ENCODE results near the gene PROK2. TPM values are rescaled to one million over a fixed set of nuclear protein-coding genes. Genes with fewer than 3 reads are reported as not detected.

PROK2 gene
- total and polyA plus RNA-seq, 4 donors, result 0.14 to 2.0 (median 0.33) TPM; not detected in 1

- H3K27me3 ChIP-seq (ENCODE audit: control insufficient read depth, insufficient read depth, low read length), result peaks cover 39% of the 10 kb centered on the region
Measured at GRCh38 chr3:71779674-71780377, 5.1 kb downstream of the PROK2 start.

GRCh38 chr3:71778353-71778752, 6.6 kb downstream of the PROK2 start:
- Histone ChIP-seq H3K36me3 (ENCODE audit: control insufficient read depth, insufficient read depth, low read length) (no peaks in the 10 kb centered on the region), H3K27me3 (ENCODE audit: control insufficient read depth, insufficient read depth, low read length) (peaks cover 26% of the 10 kb centered on the region), H3K4me3 (ENCODE audit: low read depth, low read length) (no peak overlapping the region), H3K9me3 (ENCODE audit: control insufficient read depth, insufficient read depth, low read length) (no peaks in the 10 kb centered on the region), H3K4me1 (ENCODE audit: control insufficient read depth, insufficient read depth, low read length) (no peaks in the 10 kb centered on the region), H3K27ac (ENCODE audit: low read depth, low read length) (no peak overlapping the region)
- no peak for DNase-seq (ENCODE audit: low read depth in 4 of 6, low spot score in 6 of 6)
- WGBS (ENCODE audit: insufficient coverage), result no CpG with 5 or more reads among the region's 3 CpGs

More at GRCh38 chr3:71779674-71780377, 5.1 kb downstream of the PROK2 start:
- H3K9me3 ChIP-seq (ENCODE audit: control insufficient read depth, insufficient read depth, low read length), result no peaks in the 10 kb centered on the region
- 60% methylated on average over 1 of the region's 6 CpGs for WGBS (ENCODE audit: insufficient coverage)
- no peaks in the 10 kb centered on the region for H3K36me3 ChIP-seq (ENCODE audit: control insufficient read depth, insufficient read depth, low read length)
- no peak overlapping the region for H3K27ac ChIP-seq (ENCODE audit: low read depth, low read length)
- H3K4me1 ChIP-seq (ENCODE audit: control insufficient read depth, insufficient read depth, low read length), result peaks cover 7% of the 10 kb centered on the region
- no peak for DNase-seq (ENCODE audit: low read depth in 4 of 6, low spot score in 6 of 6)
- H3K4me3 ChIP-seq (ENCODE audit: low read depth, low read length), result no peak overlapping the region

DNA sequence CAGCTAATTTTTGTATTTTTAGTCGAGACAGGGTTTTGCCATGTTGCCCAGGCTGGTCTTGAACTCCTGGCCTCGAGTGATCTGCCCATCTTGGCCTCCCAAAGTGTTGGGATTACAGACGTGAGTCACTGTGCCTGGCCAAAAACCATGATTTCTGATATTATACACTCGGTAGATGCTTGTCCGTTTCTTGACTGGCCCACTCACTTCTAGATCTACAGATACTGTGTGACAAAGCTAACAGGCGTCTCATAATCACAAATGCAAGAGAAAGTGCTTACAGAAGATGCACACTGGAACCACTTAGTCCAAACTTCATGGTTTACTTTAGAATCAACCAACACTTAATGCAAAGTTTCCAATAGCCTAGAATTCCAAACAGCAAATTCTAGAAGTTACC, 8.4 kb downstream of the PROK2 start:
- H3K36me3 ChIP-seq (ENCODE audit: control insufficient read depth, insufficient read depth, low read length), result no peaks in the 10 kb centered on the region
- no peak overlapping the region for H3K4me3 ChIP-seq (ENCODE audit: low read depth, low read length)
- WGBS (ENCODE audit: insufficient coverage), result 80% methylated on average over 6 of the region's 6 CpGs
- no peaks in the 10 kb centered on the region for H3K4me1 ChIP-seq (ENCODE audit: control insufficient read depth, insufficient read depth, low read length)
- DNase-seq (ENCODE audit: low read depth in 4 of 6, low spot score in 6 of 6), result no peak
- peaks cover 11% of the 10 kb centered on the region for H3K27me3 ChIP-seq (ENCODE audit: control insufficient read depth, insufficient read depth, low read length)
- H3K27ac ChIP-seq (ENCODE audit: low read depth, low read length), result no peak overlapping the region
- no peaks in the 10 kb centered on the region for H3K9me3 ChIP-seq (ENCODE audit: control insufficient read depth, insufficient read depth, low read length)

DNA sequence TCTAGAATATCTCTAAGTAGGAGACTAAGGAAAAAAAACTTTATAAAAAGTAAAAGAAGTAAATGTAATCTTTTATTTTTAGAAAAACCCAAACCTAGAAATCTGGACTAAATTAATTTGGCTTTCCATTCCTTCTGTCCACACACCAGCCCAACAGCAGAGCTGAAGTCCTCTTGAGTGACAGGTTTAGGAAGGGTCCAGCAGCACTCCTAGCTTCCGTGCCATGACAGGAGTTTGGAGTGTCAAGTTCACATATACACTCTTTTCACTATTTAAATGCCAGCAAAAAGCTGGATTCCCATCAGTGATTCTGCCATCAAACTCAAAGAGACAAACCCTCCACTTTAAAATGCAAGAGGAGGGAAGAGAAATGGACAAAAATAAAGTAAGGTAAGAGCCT, 13.1 kb downstream of the PROK2 start:
- Histone ChIP-seq H3K27me3 (ENCODE audit: control insufficient read depth, insufficient read depth, low read length) (no peaks in the 10 kb centered on the region), H3K36me3 (ENCODE audit: control insufficient read depth, insufficient read depth, low read length) (no peaks in the 10 kb centered on the region), H3K4me3 (ENCODE audit: low read depth, low read length) (no peak overlapping the region), H3K4me1 (ENCODE audit: control insufficient read depth, insufficient read depth, low read length) (no peaks in the 10 kb centered on the region), H3K9me3 (ENCODE audit: control insufficient read depth, insufficient read depth, low read length) (no peaks in the 10 kb centered on the region), H3K27ac (ENCODE audit: low read depth, low read length) (no peak overlapping the region)
- WGBS (ENCODE audit: insufficient coverage), result 63% methylated on average over 1 of the region's 1 CpG
- no peak for DNase-seq (ENCODE audit: low read depth in 4 of 6, low spot score in 6 of 6)

DNA sequence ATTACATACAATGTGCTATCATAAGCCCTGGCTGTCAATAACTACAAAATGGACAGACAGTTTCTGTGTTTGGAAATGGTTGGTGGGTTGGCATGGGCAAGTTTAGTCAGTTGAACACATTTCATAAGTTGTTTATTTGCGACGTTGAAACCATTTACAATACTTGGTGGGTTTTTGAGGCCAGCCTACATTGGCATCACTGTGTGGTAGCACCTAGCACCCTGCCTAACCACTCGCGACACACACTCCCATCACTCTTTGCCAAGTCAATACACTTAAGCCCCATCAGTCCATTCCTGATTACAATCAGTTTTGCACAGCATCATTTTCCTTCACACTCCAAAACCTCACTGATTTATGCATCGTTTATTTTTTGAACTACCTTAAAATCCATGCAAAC, 13.8 kb downstream of the PROK2 start:
- Histone ChIP-seq H3K4me3 (ENCODE audit: low read depth, low read length) (no peak overlapping the region), H3K4me1 (ENCODE audit: control insufficient read depth, insufficient read depth, low read length) (no peaks in the 10 kb centered on the region), H3K27ac (ENCODE audit: low read depth, low read length) (no peak overlapping the region), H3K27me3 (ENCODE audit: control insufficient read depth, insufficient read depth, low read length) (no peaks in the 10 kb centered on the region), H3K36me3 (ENCODE audit: control insufficient read depth, insufficient read depth, low read length) (no peaks in the 10 kb centered on the region), H3K9me3 (ENCODE audit: control insufficient read depth, insufficient read depth, low read length) (no peaks in the 10 kb centered on the region)
- no peak for DNase-seq (ENCODE audit: low read depth in 4 of 6, low spot score in 6 of 6)
- 83% methylated on average over 4 of the region's 5 CpGs for WGBS (ENCODE audit: insufficient coverage)

DNA sequence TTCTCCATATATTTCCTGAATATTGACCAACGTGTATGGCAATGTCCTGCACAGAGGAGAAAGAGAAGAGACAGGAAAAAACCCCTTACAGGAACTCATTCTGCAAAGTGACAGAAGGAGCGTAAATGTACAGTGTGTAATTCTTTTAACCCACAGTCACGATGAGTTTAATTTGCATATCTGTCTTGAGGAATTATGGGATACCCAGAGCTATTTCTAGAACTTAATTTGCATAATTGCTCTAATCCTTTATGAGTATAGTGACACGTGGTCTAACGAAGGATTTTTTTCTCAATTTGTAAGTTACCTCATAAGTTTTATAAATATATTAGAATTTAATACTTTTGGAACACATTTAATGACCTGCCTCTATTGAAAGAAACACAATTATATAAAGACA, 21.5 kb downstream of the PROK2 start:
- no peaks in the 10 kb centered on the region for H3K36me3 ChIP-seq (ENCODE audit: control insufficient read depth, insufficient read depth, low read length)
- DNase-seq (ENCODE audit: low read depth in 4 of 6, low spot score in 6 of 6), result peak in 2 of 6 donors; percentile 39 to 65
- H3K27me3 ChIP-seq (ENCODE audit: control insufficient read depth, insufficient read depth, low read length), result peaks cover 6% of the 10 kb centered on the region
- WGBS (ENCODE audit: insufficient coverage), result no CpG with 5 or more reads among the region's 5 CpGs
- H3K4me1 ChIP-seq (ENCODE audit: control insufficient read depth, insufficient read depth, low read length), result no peaks in the 10 kb centered on the region
- no peaks in the 10 kb centered on the region for H3K9me3 ChIP-seq (ENCODE audit: control insufficient read depth, insufficient read depth, low read length)
- H3K27ac ChIP-seq (ENCODE audit: low read depth, low read length), result no peak overlapping the region
- H3K4me3 ChIP-seq (ENCODE audit: low read depth, low read length), result no peak overlapping the region

DNA sequence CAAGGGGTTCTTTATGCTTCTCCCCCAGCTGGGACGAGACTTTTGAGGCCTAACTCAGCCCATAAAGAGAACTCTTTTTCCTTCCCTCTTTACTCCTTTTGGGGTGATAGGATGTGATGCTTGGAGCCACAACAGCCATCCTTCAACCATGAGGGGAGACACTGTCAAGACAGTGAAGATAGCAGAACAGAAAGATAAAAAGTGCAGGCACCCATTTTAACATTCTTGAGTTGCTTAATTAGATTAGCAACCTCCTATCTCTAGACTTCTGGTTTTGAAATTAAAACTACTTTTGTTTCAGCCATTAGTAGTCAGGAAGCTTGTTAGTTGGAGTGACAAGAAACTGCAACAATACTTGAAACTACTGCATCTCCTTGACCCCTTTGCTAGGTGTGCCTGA, 24.8 kb downstream of the PROK2 start:
- no peaks in the 10 kb centered on the region for H3K9me3 ChIP-seq (ENCODE audit: control insufficient read depth, insufficient read depth, low read length)

DNA sequence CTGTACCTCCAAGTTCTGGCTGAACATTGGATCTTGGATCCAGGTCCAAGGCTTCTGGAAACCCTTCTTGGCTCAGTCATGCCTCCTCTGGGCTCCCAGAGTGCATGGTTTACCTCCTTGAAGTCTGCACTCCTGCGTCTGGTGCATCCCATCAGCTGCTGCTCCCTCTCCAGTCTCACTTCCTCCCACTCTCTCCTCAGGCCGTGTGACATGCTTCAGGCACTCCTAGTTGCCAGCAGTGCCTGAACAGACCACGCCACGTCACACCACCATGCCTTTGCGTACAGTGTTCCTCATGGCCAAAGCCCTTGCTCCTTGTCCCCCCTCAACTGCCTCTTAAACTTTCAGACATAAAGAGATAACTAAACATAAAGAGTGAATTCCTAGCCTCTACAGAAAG, 25.5 kb downstream of the PROK2 start:
- no peak for DNase-seq (ENCODE audit: low read depth in 4 of 6, low spot score in 6 of 6)

More for the DNA sequence above, 24.8 kb downstream of the PROK2 start:
- peaks cover 10% of the 10 kb centered on the region for H3K27me3 ChIP-seq (ENCODE audit: control insufficient read depth, insufficient read depth, low read length)
- no peaks in the 10 kb centered on the region for H3K4me1 ChIP-seq (ENCODE audit: control insufficient read depth, insufficient read depth, low read length)
- H3K4me3 ChIP-seq (ENCODE audit: low read depth, low read length), result no peak overlapping the region
- WGBS (ENCODE audit: insufficient coverage), result no CpG with 5 or more reads among the region's 1 CpG
- H3K27ac ChIP-seq (ENCODE audit: low read depth, low read length), result no peak overlapping the region
- no peaks in the 10 kb centered on the region for H3K36me3 ChIP-seq (ENCODE audit: control insufficient read depth, insufficient read depth, low read length)
- DNase-seq (ENCODE audit: low read depth in 4 of 6, low spot score in 6 of 6), result no peak

DNA sequence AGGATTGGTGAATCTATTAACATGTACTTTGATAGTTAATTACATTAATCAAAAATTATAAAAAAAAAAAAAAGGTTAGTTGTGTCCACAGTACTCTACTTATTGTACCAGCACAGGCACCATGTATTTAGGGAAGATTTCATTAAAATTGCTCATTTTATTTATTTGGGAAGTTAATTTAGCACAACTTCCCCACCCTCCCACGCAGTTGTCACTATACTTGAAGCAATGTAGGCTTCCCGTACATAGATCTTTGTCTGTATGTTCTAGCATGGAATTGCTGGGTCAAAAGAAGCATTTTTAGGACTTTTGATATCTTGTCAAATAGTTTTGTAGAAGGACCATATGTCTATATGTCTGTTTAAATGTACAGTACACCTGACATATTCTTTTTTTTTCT, 26.9 kb downstream of the PROK2 start:
- no peaks in the 10 kb centered on the region for H3K9me3 ChIP-seq (ENCODE audit: control insufficient read depth, insufficient read depth, low read length)
- peaks cover 6% of the 10 kb centered on the region for H3K4me1 ChIP-seq (ENCODE audit: control insufficient read depth, insufficient read depth, low read length)
- no peak overlapping the region for H3K4me3 ChIP-seq (ENCODE audit: low read depth, low read length)
- H3K27me3 ChIP-seq (ENCODE audit: control insufficient read depth, insufficient read depth, low read length), result peaks cover 18% of the 10 kb centered on the region
- WGBS (ENCODE audit: insufficient coverage), result no CpG with 5 or more reads among the region's 2 CpGs
- no peak for DNase-seq (ENCODE audit: low read depth in 4 of 6, low spot score in 6 of 6)
- H3K27ac ChIP-seq (ENCODE audit: low read depth, low read length), result no peak overlapping the region
- H3K36me3 ChIP-seq (ENCODE audit: control insufficient read depth, insufficient read depth, low read length), result no peaks in the 10 kb centered on the region

More for the DNA sequence above, 25.5 kb downstream of the PROK2 start:
- H3K4me3 ChIP-seq (ENCODE audit: low read depth, low read length), result no peak overlapping the region
- no peaks in the 10 kb centered on the region for H3K36me3 ChIP-seq (ENCODE audit: control insufficient read depth, insufficient read depth, low read length)
- H3K27me3 ChIP-seq (ENCODE audit: control insufficient read depth, insufficient read depth, low read length), result peaks cover 15% of the 10 kb centered on the region
- peaks cover 4% of the 10 kb centered on the region for H3K4me1 ChIP-seq (ENCODE audit: control insufficient read depth, insufficient read depth, low read length)
- WGBS (ENCODE audit: insufficient coverage), result 78% methylated on average over 5 of the region's 5 CpGs
- H3K27ac ChIP-seq (ENCODE audit: low read depth, low read length), result no peak overlapping the region
- no peaks in the 10 kb centered on the region for H3K9me3 ChIP-seq (ENCODE audit: control insufficient read depth, insufficient read depth, low read length)

DNA sequence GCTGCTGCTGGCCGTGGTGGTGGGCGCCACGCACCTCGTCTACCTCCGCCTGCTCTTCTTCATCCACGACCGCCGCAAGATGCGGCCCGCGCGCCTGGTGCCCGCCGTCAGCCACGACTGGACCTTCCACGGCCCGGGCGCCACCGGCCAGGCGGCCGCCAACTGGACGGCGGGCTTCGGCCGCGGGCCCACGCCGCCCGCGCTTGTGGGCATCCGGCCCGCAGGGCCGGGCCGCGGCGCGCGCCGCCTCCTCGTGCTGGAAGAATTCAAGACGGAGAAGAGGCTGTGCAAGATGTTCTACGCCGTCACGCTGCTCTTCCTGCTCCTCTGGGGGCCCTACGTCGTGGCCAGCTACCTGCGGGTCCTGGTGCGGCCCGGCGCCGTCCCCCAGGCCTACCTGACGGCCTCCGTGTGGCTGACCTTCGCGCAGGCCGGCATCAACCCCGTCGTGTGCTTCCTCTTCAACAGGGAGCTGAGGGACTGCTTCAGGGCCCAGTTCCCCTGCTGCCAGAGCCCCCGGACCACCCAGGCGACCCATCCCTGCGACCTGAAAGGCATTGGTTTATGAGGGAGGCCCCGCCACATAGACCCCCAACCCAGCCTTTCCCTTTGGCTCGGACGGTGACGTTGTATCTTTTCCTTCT, 30.2 kb downstream of the PROK2 start:
- Histone ChIP-seq H3K27me3 (ENCODE audit: control insufficient read depth, insufficient read depth, low read length) (peaks cover 27% of the 10 kb centered on the region), H3K27ac (ENCODE audit: low read depth, low read length) (no peak overlapping the region), H3K36me3 (ENCODE audit: control insufficient read depth, insufficient read depth, low read length) (no peaks in the 10 kb centered on the region), H3K4me3 (ENCODE audit: low read depth, low read length) (peak overlapping the region; percentile 9), H3K9me3 (ENCODE audit: control insufficient read depth, insufficient read depth, low read length) (no peaks in the 10 kb centered on the region), H3K4me1 (ENCODE audit: control insufficient read depth, insufficient read depth, low read length) (peaks cover 11% of the 10 kb centered on the region)
- DNase-seq (ENCODE audit: low read depth in 4 of 6, low spot score in 6 of 6), result peak in 2 of 6 donors; percentile 21 to 27
- 5% methylated on average over 63 of the region's 65 CpGs for WGBS (ENCODE audit: insufficient coverage)
